NCI-H1694 (cell line): ENCODE measurements around the gene TAS1R3.

ENCODE experiments used
- DNase-seq: peaks from one replicate; lab custom pipeline; 2025; lab: John Stamatoyannopoulos, UW

TAS1R3 gene

GRCh38 chr1:1371746-1372711 lies 40.9 kb downstream of the TAS1R3 start:
- peak; percentile 20 for DNase-seq

- DNase-seq = no peak
Observed at GRCh38 chr1:1373051-1373814, 42.2 kb downstream of the TAS1R3 start.

GRCh38 chr1:1373815-1374588 lies 42.9 kb downstream of the TAS1R3 start:
- DNase-seq = no peak

- DNase-seq = no peak
Observed at GRCh38 chr1:1374589-1374928, 43.5 kb downstream of the TAS1R3 start.

- peak; percentile 97 for DNase-seq
Observed at GRCh38 chr1:1374929-1375662, 44.0 kb downstream of the TAS1R3 start, which contains the start of gene AURKAIP1. TSS of gene AURKAIP1 (minus strand) at chr1:1375207. CDS start at chr1:1374756, 451 bp downstream.

GRCh38 chr1:1376551-1377226 lies 45.6 kb downstream of the TAS1R3 start:
- no peak for DNase-seq

GRCh38 chr1:1377540-1378205 lies 46.6 kb downstream of the TAS1R3 start:
- DNase-seq = no peak

GRCh38 chr1:1380860-1381259 lies 49.8 kb downstream of the TAS1R3 start:
- DNase-seq = no peak

GRCh38 chr1:1381294-1381693 lies 50.2 kb downstream of the TAS1R3 start:
- DNase-seq = no peak
